GM10248 (cell line): ENCODE results near the gene KCNQ2.

Source experiments
- CTCF ChIA-PET: fragments of 300-600 bp; sonication (Branson Sonifier 250); formaldehyde crosslinking; extraction: SDS; loops from one replicate; lab custom pipeline; 2021; ENCODE audit warnings: antibody characterized with exemption; lab: Yijun Ruan, JAX
- POLR2A ChIA-PET: fragments of 350-650 bp; sonication (Branson Sonifier 250); formaldehyde crosslinking; extraction: SDS; loops from one replicate; lab custom pipeline; 2020; ENCODE audit warnings: antibody characterized with exemption; lab: Yijun Ruan, JAX
- DNase-seq: peaks from one replicate; pipeline ENCODE4 v3.0.0; 2012; ENCODE audit errors: extremely low spot score
- CTCF ChIP-seq: IDR thresholded peaks from 2 replicates; pipeline ENCODE4 v1.5.1; 2012; ENCODE audit warnings: mild to moderate bottlenecking, low read depth; ENCODE audit errors: extremely low read depth, missing control alignments, control extremely low read depth

Gene KCNQ2

GRCh38 chr20:63456429-63457284 lies 15.8 kb downstream of the KCNQ2 start:
- POLR2A ChIA-PET, result no interaction called here
- DNase-seq, result no peak
- CTCF ChIA-PET, result no interaction called here
- TF ChIP-seq CTCF, result no peak

- no peak for TF ChIP-seq CTCF
- ChIA-PET CTCF (no interaction called here), POLR2A (no interaction called here)
Measured at GRCh38 chr20:63455568-63455859, 16.9 kb downstream of the KCNQ2 start.

GRCh38 chr20:63454731-63455567 lies 17.5 kb downstream of the KCNQ2 start:
- CTCF ChIA-PET, result no interaction called here
- DNase-seq, result no peak
- POLR2A ChIA-PET, result no interaction called here
- TF ChIP-seq CTCF, result no peak

More at GRCh38 chr20:63455568-63455859, 16.9 kb downstream of the KCNQ2 start:
- no peak for DNase-seq

GRCh38 chr20:63452821-63453523 lies 19.5 kb downstream of the KCNQ2 start:
- POLR2A ChIA-PET, result interaction anchor here (0.6 kb wide), 1 partner anchor 1147 kb away, joined by 4 read pairs; no protein-coding TSS in a partner anchor

GRCh38 chr20:63452341-63452740 lies 20.1 kb downstream of the KCNQ2 start:
- CTCF ChIA-PET, result interaction anchor here (2.2 kb wide), 1 partner anchor 11 kb away, joined by 7 read pairs; no protein-coding TSS in a partner anchor
- no peak for DNase-seq
- TF ChIP-seq CTCF, result no peak
- POLR2A ChIA-PET, result no interaction called here

More at GRCh38 chr20:63452821-63453523, 19.5 kb downstream of the KCNQ2 start:
- DNase-seq, result peak; percentile 57
- CTCF ChIA-PET, result interaction anchor here (2.2 kb wide), 1 partner anchor 11 kb away, joined by 7 read pairs; no protein-coding TSS in a partner anchor
- TF ChIP-seq CTCF, result no peak

- CTCF ChIA-PET, result interaction anchor here (0.8 to 2.2 kb wide), 3 partner anchors 8 to 14 kb away, joined by 3 to 7 read pairs (median 3); no protein-coding TSS in a partner anchor
Measured at GRCh38 chr20:63451821-63452220, 20.6 kb downstream of the KCNQ2 start.

More at GRCh38 chr20:63451821-63452220, 20.6 kb downstream of the KCNQ2 start:
- no peak for DNase-seq
- no peak for TF ChIP-seq CTCF
- POLR2A ChIA-PET, result interaction anchor here (0.5 kb wide), 1 partner anchor 147 kb away, joined by 3 read pairs; no protein-coding TSS in a partner anchor
